HepG2 (cell line): ENCODE results near the gene SYTL2. TPM values are rescaled to one million over a fixed set of nuclear protein-coding genes. Genes with fewer than 3 reads are reported as not detected.

Experiments
- FOXK1 ChIP-seq: sonication (generic); formaldehyde crosslinking; IDR thresholded peaks from 2 replicates; pipeline ENCODE4 v1.4.0; 2020; ENCODE audit warnings: low read depth, missing genetic modification reagents, borderline replicate concordance
- KAT7 ChIP-seq: IDR thresholded peaks from 2 replicates; pipeline ENCODE4 v1.6.1; 2018; ENCODE audit warnings: borderline replicate concordance, missing compliant biosample characterization
- MLLT10 ChIP-seq: sonication (generic); formaldehyde crosslinking; IDR thresholded peaks from 2 replicates; pipeline ENCODE4 v1.4.0; 2020; ENCODE audit warnings: missing genetic modification reagents
- NFKBIZ ChIP-seq: IDR thresholded peaks from 2 replicates; pipeline ENCODE4 v1.6.1; 2018; ENCODE audit warnings: missing genetic modification reagents, missing compliant biosample characterization
- SP5 ChIP-seq: IDR thresholded peaks from 2 replicates; pipeline ENCODE4 v1.6.1; 2016; ENCODE audit warnings: low read depth, borderline replicate concordance
- ZFP36 ChIP-seq: fragments of 150-350 bp; IDR thresholded peaks from 2 replicates; pipeline ENCODE4 v1.6.1; 2018; ENCODE audit warnings: borderline replicate concordance, low read length, low read depth; ENCODE audit not compliant: partially characterized antibody
- ZNF326 ChIP-seq: sonication (generic); formaldehyde crosslinking; IDR thresholded peaks from 2 replicates; pipeline ENCODE4 v1.4.0; 2020; ENCODE audit warnings: missing genetic modification reagents, borderline replicate concordance
- ZNF44 ChIP-seq: sonication (generic); formaldehyde crosslinking; IDR thresholded peaks from 2 replicates; pipeline ENCODE4 v1.5.1; 2020; ENCODE audit warnings: mild to moderate bottlenecking, missing genetic modification reagents
- ZNF547 ChIP-seq: sonication (generic); formaldehyde crosslinking; IDR thresholded peaks from 2 replicates; pipeline ENCODE4 v1.5.1; 2020; ENCODE audit warnings: mild to moderate bottlenecking, missing genetic modification reagents
- ZNF607 ChIP-seq: sonication (generic); formaldehyde crosslinking; IDR thresholded peaks from 2 replicates; pipeline ENCODE4 v1.5.1; 2020; ENCODE audit warnings: missing genetic modification reagents, mild to moderate bottlenecking, borderline replicate concordance
- ZNF777 ChIP-seq: sonication (generic); formaldehyde crosslinking; IDR thresholded peaks from 2 replicates; pipeline ENCODE4 v1.4.0; 2020; ENCODE audit warnings: missing genetic modification reagents
- polyA plus RNA-seq, 8 experiments: library from polyadenylated mRNA; depleted of rRNA in 3 of 8; stranded (reverse) in 7 of 8; unstranded in 1 of 8; fragments of >200 nt; fragmentation: Illumina TruSeq in 4 of 8; extraction: Trizol in 4 of 8; gene quantifications; 2 replicates each; pipeline versions ENCODE4 v1.2.1 to v1.2.3, GENCODE V29; 2011 to 2016; ENCODE audit warnings: low read depth in 4 of 8, missing spikeins in 1 of 8, mixed read lengths in 1 of 8; ENCODE audit not compliant: insufficient read depth in 1 of 8
- total RNA-seq, 5 experiments: library from RNA; depleted of rRNA; stranded (reverse); fragments of >200 nt; fragmentation: Illumina TruSeq; extraction: Trizol; gene quantifications; 2 replicates each; pipeline ENCODE4 v1.2.3, GENCODE V29; 2016; ENCODE audit warnings: low read depth in 1 of 5
- TF ChIP-seq, protein P1 (sequence below), 2 experiments: sonication (generic) in 1 of 2; formaldehyde crosslinking in 1 of 2; IDR thresholded peaks; 2 replicates each; pipeline versions ENCODE4 v1.6.1 to v1.9.0; 2014 to 2022; ENCODE audit warnings: antibody characterized with exemption in 1 of 2, borderline replicate concordance in 1 of 2, inconsistent platforms in 1 of 2, low read depth in 1 of 2, missing genetic modification reagents in 1 of 2
- TF ChIP-seq, protein P2 (sequence below): sonication (generic); formaldehyde crosslinking; IDR thresholded peaks from 2 replicates; pipeline ENCODE4 v1.4.0; 2020; ENCODE audit warnings: missing genetic modification reagents
- TF ChIP-seq, protein P3 (sequence below): sonication (generic); formaldehyde crosslinking; IDR thresholded peaks from 2 replicates; pipeline ENCODE4 v1.5.0; 2020; ENCODE audit warnings: missing genetic modification reagents
- TF ChIP-seq, protein P4 (sequence below): sonication (generic); formaldehyde crosslinking; IDR thresholded peaks from 2 replicates; pipeline ENCODE4 v1.8.0; 2022; ENCODE audit warnings: mild to moderate bottlenecking, missing genetic modification reagents, moderate library complexity
- TF ChIP-seq, protein P5 (sequence below): sonication (generic); formaldehyde crosslinking; IDR thresholded peaks from 2 replicates; pipeline ENCODE4 v1.5.1; 2020; ENCODE audit warnings: missing genetic modification reagents, mild to moderate bottlenecking, borderline replicate concordance

SYTL2 gene
- total and polyA plus RNA-seq, 2 of the 13 experiments (the other 11 are each of a cell fraction or from before 2014, with no cell fraction given) = 0.77 to 0.90 TPM

DNA sequence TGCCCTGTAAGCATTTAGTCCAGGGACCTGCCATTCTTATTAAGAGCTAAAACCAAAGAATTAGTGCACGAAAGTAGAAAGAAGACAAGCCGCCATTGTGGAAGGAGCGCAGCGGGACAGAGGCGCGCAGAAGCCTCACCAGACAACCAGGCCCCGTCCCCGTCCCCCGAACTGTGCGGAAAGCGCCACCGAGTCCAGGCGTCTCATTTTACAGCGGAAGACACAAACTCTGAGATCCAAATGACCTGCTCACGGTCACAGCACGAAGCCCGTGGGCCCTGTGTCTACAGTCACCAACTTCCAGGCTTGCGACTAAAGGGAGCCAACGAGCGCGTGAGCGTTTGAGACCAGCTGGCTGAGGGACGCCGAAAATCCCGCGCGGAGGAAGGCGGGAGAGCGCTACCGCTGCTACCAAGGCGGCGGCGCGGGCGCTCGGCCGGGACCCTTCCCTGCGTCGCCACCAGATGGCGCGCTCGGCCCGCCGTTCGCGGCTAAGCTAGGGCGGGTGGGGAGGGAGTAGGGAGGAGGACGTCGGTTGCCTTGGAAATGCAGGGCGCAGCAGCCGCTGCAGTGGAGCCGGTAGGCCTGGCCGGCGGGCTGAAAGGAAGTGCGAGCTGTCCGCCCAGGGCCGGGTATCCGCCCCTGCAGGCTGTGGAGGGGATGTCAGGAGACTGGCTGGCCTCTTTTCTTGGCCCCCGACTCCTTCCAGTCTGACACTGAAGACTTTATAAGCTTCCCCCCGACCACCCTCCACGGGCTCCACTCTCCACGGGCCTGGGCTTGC lies 43.8 kb upstream of the SYTL2 start (continued):
- TF ChIP-seq, protein P1, sequence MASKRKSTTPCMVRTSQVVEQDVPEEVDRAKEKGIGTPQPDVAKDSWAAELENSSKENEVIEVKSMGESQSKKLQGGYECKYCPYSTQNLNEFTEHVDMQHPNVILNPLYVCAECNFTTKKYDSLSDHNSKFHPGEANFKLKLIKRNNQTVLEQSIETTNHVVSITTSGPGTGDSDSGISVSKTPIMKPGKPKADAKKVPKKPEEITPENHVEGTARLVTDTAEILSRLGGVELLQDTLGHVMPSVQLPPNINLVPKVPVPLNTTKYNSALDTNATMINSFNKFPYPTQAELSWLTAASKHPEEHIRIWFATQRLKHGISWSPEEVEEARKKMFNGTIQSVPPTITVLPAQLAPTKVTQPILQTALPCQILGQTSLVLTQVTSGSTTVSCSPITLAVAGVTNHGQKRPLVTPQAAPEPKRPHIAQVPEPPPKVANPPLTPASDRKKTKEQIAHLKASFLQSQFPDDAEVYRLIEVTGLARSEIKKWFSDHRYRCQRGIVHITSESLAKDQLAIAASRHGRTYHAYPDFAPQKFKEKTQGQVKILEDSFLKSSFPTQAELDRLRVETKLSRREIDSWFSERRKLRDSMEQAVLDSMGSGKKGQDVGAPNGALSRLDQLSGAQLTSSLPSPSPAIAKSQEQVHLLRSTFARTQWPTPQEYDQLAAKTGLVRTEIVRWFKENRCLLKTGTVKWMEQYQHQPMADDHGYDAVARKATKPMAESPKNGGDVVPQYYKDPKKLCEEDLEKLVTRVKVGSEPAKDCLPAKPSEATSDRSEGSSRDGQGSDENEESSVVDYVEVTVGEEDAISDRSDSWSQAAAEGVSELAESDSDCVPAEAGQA (IDR thresholded peaks at IDR 0.05; ENCODE audit: low read depth) = no peak
- TF ChIP-seq, protein P1 (CRISPR knock-in tag; IDR thresholded peaks at IDR 0.05; ENCODE audit: borderline replicate concordance) = no peak
- TF ChIP-seq ZNF326 (CRISPR knock-in tag) (no peak), KAT7 (CRISPR knock-in tag) (peak; percentile 92; the same call in 1 of the 2 replicates), ZNF547 (CRISPR knock-in tag) (peak; percentile 88), FOXK1 (CRISPR knock-in tag) (no peak), ZFP36 (no peak), ZNF777 (CRISPR knock-in tag) (peak; percentile 54), NFKBIZ (CRISPR knock-in tag) (peak; percentile 77; the same call in 1 of the 2 replicates), SP5 (CRISPR knock-in tag) (peak; percentile 19; the same call in 1 of the 2 replicates), MLLT10 (CRISPR knock-in tag) (no peak), ZNF44 (CRISPR knock-in tag) (no peak), ZNF607 (CRISPR knock-in tag) (peak; percentile 95)
- TF ChIP-seq, protein P2, sequence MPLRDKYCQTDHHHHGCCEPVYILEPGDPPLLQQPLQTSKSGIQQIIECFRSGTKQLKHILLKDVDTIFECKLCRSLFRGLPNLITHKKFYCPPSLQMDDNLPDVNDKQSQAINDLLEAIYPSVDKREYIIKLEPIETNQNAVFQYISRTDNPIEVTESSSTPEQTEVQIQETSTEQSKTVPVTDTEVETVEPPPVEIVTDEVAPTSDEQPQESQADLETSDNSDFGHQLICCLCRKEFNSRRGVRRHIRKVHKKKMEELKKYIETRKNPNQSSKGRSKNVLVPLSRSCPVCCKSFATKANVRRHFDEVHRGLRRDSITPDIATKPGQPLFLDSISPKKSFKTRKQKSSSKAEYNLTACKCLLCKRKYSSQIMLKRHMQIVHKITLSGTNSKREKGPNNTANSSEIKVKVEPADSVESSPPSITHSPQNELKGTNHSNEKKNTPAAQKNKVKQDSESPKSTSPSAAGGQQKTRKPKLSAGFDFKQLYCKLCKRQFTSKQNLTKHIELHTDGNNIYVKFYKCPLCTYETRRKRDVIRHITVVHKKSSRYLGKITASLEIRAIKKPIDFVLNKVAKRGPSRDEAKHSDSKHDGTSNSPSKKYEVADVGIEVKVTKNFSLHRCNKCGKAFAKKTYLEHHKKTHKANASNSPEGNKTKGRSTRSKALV (CRISPR knock-in tag) = peak; percentile 97
- TF ChIP-seq, protein P3, sequence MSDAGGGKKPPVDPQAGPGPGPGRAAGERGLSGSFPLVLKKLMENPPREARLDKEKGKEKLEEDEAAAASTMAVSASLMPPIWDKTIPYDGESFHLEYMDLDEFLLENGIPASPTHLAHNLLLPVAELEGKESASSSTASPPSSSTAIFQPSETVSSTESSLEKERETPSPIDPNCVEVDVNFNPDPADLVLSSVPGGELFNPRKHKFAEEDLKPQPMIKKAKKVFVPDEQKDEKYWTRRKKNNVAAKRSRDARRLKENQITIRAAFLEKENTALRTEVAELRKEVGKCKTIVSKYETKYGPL (CRISPR knock-in tag) = no peak
- TF ChIP-seq, protein P4, sequence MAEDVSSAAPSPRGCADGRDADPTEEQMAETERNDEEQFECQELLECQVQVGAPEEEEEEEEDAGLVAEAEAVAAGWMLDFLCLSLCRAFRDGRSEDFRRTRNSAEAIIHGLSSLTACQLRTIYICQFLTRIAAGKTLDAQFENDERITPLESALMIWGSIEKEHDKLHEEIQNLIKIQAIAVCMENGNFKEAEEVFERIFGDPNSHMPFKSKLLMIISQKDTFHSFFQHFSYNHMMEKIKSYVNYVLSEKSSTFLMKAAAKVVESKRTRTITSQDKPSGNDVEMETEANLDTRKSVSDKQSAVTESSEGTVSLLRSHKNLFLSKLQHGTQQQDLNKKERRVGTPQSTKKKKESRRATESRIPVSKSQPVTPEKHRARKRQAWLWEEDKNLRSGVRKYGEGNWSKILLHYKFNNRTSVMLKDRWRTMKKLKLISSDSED (CRISPR knock-in tag) = no peak
- TF ChIP-seq, protein P5, sequence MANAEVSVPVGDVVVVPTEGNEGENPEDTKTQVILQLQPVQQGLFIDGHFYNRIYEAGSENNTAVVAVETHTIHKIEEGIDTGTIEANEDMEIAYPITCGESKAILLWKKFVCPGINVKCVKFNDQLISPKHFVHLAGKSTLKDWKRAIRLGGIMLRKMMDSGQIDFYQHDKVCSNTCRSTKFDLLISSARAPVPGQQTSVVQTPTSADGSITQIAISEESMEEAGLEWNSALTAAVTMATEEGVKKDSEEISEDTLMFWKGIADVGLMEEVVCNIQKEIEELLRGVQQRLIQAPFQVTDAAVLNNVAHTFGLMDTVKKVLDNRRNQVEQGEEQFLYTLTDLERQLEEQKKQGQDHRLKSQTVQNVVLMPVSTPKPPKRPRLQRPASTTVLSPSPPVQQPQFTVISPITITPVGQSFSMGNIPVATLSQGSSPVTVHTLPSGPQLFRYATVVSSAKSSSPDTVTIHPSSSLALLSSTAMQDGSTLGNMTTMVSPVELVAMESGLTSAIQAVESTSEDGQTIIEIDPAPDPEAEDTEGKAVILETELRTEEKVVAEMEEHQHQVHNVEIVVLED = peak; percentile 81; the same call in 1 of the 2 replicates
